GM13976 (cell line): ENCODE measurements around the gene TXNIP.

Experiments
- DNase-seq: peaks from one replicate; pipeline ENCODE4 v3.0.0; 2012; ENCODE audit warnings: low spot score
- in situ Hi-C: fragments of 300-500 bp; cut with MboI; formaldehyde crosslinking; loops from one replicate; pipeline ENCODE4 v1.12.0; 2022; ENCODE audit warnings: low sequenced_read_pairs, mixed read lengths, inconsistent platforms; ENCODE audit not compliant: unreplicated experiment
- TF ChIP-seq, protein P1 (sequence below): IDR thresholded peaks from 2 replicates; pipeline ENCODE4 v1.5.1; 2012; ENCODE audit warnings: borderline replicate concordance, mild to moderate bottlenecking; ENCODE audit not compliant: insufficient read depth; ENCODE audit errors: extremely low read depth, missing control alignments, control extremely low read depth

TXNIP gene

DNA sequence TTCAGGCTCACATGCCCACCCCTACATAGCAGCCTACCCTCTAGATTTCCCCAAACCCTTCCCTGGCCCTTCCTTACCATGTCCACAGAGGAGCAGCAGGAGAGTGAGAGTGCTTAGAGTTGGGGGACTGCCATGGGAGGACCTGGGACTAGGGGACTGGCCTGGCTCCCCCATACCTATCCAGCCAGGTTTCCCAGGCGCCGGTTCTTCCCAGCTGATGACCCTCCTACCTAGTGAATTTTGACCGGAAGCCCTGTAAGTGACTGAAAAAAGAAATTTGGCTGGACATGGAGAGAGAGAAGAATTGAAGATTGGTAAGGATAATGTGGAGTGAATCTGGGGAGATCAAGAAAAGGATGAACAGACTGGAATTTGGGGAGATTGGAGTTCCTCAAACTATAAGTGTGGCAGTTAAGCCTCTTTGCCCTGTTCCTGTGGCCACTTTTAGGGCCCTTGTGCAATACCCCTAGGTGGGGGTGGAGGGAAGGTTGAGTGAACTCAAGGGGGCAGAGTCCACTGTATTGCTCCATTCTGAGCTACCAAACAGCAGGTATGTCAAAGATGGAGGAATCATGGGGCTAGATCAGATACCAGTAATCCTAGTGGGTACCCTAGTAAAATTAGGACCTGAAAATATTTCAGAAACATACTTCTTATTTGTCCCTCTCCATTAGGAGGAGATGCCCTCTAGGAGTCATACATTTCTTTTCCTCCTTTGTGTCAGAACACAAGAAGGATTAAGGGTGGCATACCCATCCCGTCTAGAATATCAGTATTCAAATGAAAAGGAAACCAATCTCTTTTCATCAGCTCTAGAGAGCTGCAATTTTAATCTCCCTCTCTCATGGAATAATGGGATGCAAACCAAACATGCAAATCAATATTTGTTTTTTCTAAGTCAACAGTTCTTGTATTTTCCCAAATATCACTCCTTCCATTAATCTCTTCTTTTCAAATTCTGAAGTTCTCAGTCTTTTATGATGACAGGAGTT is 24.0 kb upstream of the TXNIP start:
- TF ChIP-seq, protein P1, sequence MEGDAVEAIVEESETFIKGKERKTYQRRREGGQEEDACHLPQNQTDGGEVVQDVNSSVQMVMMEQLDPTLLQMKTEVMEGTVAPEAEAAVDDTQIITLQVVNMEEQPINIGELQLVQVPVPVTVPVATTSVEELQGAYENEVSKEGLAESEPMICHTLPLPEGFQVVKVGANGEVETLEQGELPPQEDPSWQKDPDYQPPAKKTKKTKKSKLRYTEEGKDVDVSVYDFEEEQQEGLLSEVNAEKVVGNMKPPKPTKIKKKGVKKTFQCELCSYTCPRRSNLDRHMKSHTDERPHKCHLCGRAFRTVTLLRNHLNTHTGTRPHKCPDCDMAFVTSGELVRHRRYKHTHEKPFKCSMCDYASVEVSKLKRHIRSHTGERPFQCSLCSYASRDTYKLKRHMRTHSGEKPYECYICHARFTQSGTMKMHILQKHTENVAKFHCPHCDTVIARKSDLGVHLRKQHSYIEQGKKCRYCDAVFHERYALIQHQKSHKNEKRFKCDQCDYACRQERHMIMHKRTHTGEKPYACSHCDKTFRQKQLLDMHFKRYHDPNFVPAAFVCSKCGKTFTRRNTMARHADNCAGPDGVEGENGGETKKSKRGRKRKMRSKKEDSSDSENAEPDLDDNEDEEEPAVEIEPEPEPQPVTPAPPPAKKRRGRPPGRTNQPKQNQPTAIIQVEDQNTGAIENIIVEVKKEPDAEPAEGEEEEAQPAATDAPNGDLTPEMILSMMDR: no peak
- in situ Hi-C loops: no loop called here
- DNase-seq: no peak

DNA sequence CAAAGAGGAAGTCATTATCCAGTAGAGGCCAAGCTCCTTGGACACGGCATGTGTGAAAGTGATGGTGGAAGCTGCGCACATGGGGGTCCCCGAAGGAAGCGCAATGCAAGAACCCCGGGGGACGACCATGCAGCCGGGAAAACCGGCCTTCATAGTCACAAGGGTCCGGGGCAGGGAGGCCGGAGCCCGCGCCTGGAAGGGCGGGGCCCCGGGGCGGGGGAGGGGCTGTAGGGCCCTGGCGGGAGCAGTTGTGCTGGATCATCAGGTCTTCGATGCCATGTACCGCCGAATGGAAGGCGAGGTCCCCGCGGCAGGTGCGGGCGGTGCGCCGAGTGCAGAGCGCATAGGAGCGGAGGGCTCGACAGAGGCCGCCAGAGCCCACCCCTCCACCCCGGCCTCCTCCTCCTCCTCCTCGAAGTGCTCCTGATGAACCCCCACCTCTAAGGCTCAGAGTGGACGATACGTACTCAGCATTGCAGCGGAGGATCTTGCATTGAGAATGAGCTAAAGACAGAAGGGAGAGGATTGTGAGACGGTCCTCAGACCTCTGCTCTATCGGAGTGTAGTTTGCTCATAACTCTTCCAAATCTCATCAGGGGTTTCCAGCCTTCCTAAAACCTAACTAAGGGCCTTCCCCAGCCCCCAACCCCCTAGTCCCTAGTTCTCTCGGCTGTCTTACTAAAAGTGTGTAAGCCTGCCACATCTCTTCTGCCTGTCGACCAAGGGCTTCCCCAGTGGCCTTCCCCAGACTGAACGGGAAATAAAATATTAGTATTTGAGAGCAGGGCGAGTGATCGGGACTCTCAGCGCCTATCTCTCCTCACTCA is 23.1 kb upstream of the TXNIP start:
- DNase-seq: no peak
- in situ Hi-C loops: loop anchor here (5.0 kb wide), 1 partner anchor 47 kb away; no protein-coding TSS in a partner anchor
- TF ChIP-seq, protein P1: no peak

DNA sequence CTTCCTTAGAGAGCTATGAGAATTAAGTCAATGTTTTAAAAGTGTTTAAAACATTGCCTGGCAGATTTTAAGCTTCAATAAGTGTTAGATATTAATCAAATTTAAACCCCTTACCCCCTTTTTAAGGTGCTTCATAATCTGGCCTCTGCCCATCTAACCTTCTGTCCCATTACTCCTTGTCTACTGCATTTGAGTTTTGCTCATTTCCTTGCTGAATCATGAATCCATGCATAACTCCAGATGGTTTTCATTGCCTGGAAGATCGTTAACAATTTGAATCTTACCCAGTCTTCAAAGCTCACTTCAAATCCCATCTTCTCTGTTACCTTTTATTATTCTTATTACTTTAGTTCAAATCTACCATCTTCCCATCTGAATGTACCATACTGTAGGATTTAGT is 20.5 kb upstream of the TXNIP start:
- TF ChIP-seq, protein P1: no peak
- no peak for DNase-seq
- in situ Hi-C loops: loop anchor here (5.0 kb wide), 1 partner anchor 45 kb away; no protein-coding TSS in a partner anchor

DNA sequence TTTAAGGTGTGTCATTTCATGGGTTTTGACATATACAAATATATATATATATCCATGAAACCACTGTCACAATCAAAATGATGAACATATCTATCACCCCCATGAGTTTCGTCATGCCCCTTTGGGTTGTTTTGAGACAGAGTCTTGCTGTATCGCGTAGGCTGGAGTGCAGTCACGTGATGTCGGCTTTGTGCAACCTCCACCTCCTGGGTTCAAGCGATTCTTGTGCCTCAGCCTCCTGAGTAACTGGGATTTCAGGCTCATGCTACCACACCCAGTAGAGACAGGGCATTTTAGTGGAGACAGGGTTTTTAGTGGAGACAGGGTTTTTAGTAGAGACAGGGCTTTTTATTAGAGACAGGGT is 17.2 kb upstream of the TXNIP start:
- in situ Hi-C loops: no loop called here
- TF ChIP-seq, protein P1: no peak
- DNase-seq: no peak

DNA sequence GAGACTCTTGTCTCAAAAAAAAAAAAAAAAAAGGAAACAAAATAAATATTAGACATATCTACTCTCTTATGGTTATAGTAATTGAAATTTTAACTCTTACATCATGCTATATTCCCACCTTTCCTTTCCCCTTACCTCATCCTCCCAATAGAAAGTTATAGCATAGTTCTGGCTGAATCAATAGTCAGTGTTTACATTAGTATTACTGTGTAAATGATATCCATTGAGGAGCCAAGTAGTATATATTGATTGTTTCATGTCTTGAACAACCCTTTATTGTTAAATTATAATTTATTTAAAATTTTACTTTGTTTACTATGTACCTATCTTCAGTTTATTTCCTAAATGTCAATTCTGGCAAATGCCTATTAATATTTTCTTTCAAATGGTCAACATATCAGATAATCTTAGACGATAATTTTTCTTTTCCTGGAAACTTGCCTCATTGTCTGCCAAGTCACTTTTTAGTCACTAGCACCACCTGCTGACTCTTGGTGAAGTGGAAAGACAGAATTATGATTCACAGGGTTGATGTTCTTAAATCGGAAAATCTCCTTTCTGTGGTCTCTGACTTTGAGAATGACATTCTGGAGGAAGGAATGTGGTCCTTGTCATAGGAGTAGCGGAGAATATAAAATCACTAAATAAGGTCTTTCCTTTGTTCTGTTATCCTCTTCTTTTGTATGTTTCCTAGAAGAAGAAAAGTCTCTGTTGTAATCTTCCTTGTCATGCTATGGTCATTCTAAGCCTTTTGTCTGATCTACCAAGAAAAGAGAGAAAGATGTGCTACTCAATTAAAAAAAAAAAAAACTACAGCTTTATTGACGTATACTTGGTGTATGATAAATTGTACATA is 16.6 kb upstream of the TXNIP start:
- TF ChIP-seq, protein P1: peak; percentile 70
- in situ Hi-C loops: no loop called here
- DNase-seq: peak; percentile 72
